Kidney (tissue), 14 donors: ENCODE measurements around the gene GALNT9. TPM values are rescaled to one million over a fixed set of nuclear protein-coding genes. Genes with fewer than 3 reads are reported as not detected.

Experiments
- DNase-seq, 5 donors: peaks; one replicate each; pipeline ENCODE4 v3.0.0-alpha.2; 2013 to 2020
- FAIRE-seq: peaks from 2 replicates; lab custom pipeline; 2012; peaks lifted over from hg19 to GRCh38; lab: Jason Lieb, UNC
- H3K27ac ChIP-seq, 2 donors: one replicate each; pipeline ENCODE4 v1.7.0; 2013; ENCODE audit warnings: low read depth in 2 of 2, low read length in 2 of 2, inconsistent platforms in 1 of 2
- H3K27me3 ChIP-seq: one replicate; pipeline ENCODE4 v1.7.1; 2013; ENCODE audit warnings: low read length, inconsistent platforms; ENCODE audit not compliant: control insufficient read depth, insufficient read depth
- H3K36me3 ChIP-seq, 3 donors: one replicate each; pipeline versions ENCODE4 v1.7.0 to v1.7.1; 2013; ENCODE audit warnings: low read length in 3 of 3, control low read depth in 1 of 3, inconsistent platforms in 1 of 3; ENCODE audit not compliant: insufficient read depth in 3 of 3, control insufficient read depth in 2 of 3
- H3K4me1 ChIP-seq, 3 donors: one replicate each; pipeline versions ENCODE4 v1.7.0 to v1.7.1; 2013; ENCODE audit warnings: low read length in 3 of 3, inconsistent platforms in 1 of 3, low read depth in 1 of 3; ENCODE audit not compliant: control insufficient read depth in 2 of 3, insufficient read depth in 2 of 3
- H3K4me3 ChIP-seq, 3 donors: one replicate each; pipeline versions ENCODE4 v1.7.0 to v1.8.1; 2013; ENCODE audit warnings: low read length in 3 of 3, control low read depth in 1 of 3, inconsistent platforms in 1 of 3
- H3K9ac ChIP-seq, 3 donors: one replicate each; pipeline versions ENCODE4 v1.7.0 to v1.7.1; 2013; ENCODE audit warnings: low read length in 3 of 3, control low read depth in 1 of 3, inconsistent platforms in 1 of 3
- H3K9me3 ChIP-seq, 3 donors: one replicate each; pipeline versions ENCODE4 v1.7.0 to v1.7.1; 2013; ENCODE audit warnings: low read length in 3 of 3, control low read depth in 1 of 3, inconsistent platforms in 1 of 3; ENCODE audit not compliant: control insufficient read depth in 2 of 3, insufficient read depth in 1 of 3
- intact Hi-C: fragments of 100-400 bp; cut with DNase I; formaldehyde crosslinking; loops from one replicate; pipeline ENCODE4 v1.11.1; 2022
- polyA plus RNA-seq: library from polyadenylated mRNA; stranded (reverse); fragments of 350-450 nt; fragmentation: Illumina TruSeq; extraction: RNeasy Lipid Tissue Mini Kit (QIAGEN cat#74804); gene quantifications from one replicate; pipeline ENCODE4 v1.2.3, GENCODE V29; 2014; ENCODE audit warnings: low read depth, low replicate concordance; ENCODE audit not compliant: insufficient read depth
- total RNA-seq: library from RNA; stranded (reverse); fragmentation: NEBNext Ultra II Directional; extraction: Animal tissue kit (Norgen Biotek cat#: 25700); gene quantifications from one replicate; pipeline ENCODE4 v1.2.1, GENCODE V29; 2021
- TF ChIP-seq, protein P1 (sequence below): IDR thresholded peaks from 3 replicates; pipeline ENCODE4 v1.5.1; 2012; ENCODE audit warnings: mild to moderate bottlenecking, moderate library complexity, borderline replicate concordance; ENCODE audit not compliant: insufficient read depth; ENCODE audit errors: extremely low read depth
- donor health status: control.
- donor health status: control.
- donor health status: control.
- donor health status: control.
- donor health status: control.
- donor health status: DM: yes; HTN: yes; CAD: no.
- donor health status: Normal renal cell carcinoma (clear cell type).

The GALNT9 gene
- total and polyA plus RNA-seq, 2 donors from 2014 or later: 4.8 to 20.7 TPM

GRCh38 chr12:132288516-132289215 lies 40.7 kb downstream of the GALNT9 start:
- DNase-seq (peak in 1 of 5 donors; percentile 90), FAIRE-seq (no peak)
- intact Hi-C loops: no loop called here
- H3K27me3 ChIP-seq: no peaks in the 10 kb centered on the region
- H3K4me3 ChIP-seq: no peak overlapping the region
- H3K36me3 ChIP-seq: no peaks in the 10 kb centered on the region
- H3K9ac ChIP-seq: no peak overlapping the region
- H3K9me3 ChIP-seq: no peaks in the 10 kb centered on the region
- peaks cover 0 to 39% (median 13%) of the 10 kb centered on the region in 3 donors for H3K4me1 ChIP-seq
- no peak overlapping the region for H3K27ac ChIP-seq
- TF ChIP-seq, protein P1, sequence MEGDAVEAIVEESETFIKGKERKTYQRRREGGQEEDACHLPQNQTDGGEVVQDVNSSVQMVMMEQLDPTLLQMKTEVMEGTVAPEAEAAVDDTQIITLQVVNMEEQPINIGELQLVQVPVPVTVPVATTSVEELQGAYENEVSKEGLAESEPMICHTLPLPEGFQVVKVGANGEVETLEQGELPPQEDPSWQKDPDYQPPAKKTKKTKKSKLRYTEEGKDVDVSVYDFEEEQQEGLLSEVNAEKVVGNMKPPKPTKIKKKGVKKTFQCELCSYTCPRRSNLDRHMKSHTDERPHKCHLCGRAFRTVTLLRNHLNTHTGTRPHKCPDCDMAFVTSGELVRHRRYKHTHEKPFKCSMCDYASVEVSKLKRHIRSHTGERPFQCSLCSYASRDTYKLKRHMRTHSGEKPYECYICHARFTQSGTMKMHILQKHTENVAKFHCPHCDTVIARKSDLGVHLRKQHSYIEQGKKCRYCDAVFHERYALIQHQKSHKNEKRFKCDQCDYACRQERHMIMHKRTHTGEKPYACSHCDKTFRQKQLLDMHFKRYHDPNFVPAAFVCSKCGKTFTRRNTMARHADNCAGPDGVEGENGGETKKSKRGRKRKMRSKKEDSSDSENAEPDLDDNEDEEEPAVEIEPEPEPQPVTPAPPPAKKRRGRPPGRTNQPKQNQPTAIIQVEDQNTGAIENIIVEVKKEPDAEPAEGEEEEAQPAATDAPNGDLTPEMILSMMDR: no peak

DNA sequence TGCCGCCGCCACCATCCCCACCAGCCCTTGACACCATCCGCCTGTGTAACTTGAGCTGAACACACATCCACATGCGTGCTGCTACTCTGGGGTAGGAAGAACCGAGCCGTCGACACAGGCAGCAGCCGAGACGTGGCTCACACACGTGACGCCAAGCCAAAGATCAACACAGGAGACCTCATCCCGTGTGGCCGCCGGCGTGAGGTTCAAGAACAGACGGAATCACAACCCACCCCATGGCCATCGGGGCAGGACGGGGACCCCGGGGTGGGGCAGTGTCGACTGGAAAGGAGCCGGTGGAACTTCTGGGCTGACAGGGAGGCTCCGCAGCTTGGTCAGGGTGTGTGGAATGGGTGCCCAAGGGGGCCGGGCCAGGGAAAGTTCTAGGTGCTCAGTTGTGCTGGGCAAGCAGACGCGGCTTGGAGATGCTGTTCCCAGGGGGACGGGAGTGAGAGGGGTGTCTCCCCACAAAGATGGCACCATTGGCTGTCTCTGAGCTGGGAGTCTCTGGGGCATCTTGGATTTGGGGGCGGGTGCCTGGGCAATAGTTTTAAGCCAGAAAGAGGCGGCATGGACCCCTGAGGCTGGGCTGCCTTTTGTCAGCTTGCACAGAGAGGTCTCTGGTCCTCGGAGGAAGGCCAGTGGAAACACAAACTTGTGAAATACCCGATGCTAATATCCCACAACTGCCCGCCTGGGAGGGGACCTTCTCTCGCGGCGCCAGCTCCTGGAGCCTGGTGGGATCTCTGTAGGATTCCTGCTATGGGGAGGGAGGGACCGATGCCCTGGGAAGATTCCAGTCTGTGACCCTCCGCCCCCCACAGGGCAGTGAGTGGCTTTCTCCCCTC lies 41.8 kb downstream of the GALNT9 start:
- TF ChIP-seq, protein P1: no peak
- no peak overlapping the region for H3K27ac ChIP-seq
- intact Hi-C loops: no loop called here
- FAIRE-seq: no peak
- DNase-seq: peak in 1 of 5 donors; percentile 80
- no peaks in the 10 kb centered on the region for H3K9me3 ChIP-seq
- no peaks in the 10 kb centered on the region for H3K27me3 ChIP-seq
- no peak overlapping the region for H3K9ac ChIP-seq
- H3K4me1 ChIP-seq: peaks cover 0 to 39% (median 13%) of the 10 kb centered on the region in 3 donors
- H3K36me3 ChIP-seq: no peaks in the 10 kb centered on the region
- H3K4me3 ChIP-seq: no peak overlapping the region

DNA sequence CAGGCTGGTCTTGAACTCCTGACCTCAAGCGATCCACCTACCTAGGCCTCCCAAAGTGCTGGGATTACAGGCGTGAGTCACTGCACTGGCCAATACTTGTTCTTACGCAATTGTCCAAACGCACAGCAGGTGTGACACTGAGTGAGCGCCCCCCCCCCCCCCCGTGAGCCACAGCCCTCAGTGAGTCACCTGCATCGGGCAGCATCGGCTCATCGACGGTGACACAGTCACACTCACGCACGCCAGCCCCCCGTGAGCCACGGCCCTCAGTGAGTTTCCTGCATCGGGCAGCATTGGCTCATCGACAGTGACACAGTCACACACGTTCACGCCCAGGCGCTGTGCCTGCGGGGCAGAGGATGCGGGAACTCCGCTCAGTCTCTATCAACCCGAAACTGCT lies 42.5 kb downstream of the GALNT9 start:
- Histone ChIP-seq H3K27me3 (no peaks in the 10 kb centered on the region), H3K4me1 (peaks cover 2 to 43% (median 17%) of the 10 kb centered on the region in 3 donors), H3K36me3 (no peaks in the 10 kb centered on the region), H3K4me3 (no peak overlapping the region), H3K9ac (no peak overlapping the region), H3K9me3 (no peaks in the 10 kb centered on the region), H3K27ac (no peak overlapping the region)
- DNase-seq (peak in 1 of 5 donors; percentile 89), FAIRE-seq (no peak)
- TF ChIP-seq, protein P1: no peak
- intact Hi-C loops: no loop called here
